PC-9 (cell line): Measurements from ENCODE around the gene COL4A6. TPM values are rescaled to one million over a fixed set of nuclear protein-coding genes. Genes with fewer than 3 reads are reported as not detected.
A peak's percentile ranks its signal among the peaks of the same experiment; 100 is the strongest.

ENCODE experiments used
- BruUV-seq: library from RNA; stranded (reverse); fragments of 400-500 nt; replicated peaks from 2 replicates; lab custom pipeline; 2021; lab: Mats Ljungman, UMichigan
- CTCF ChIA-PET: fragments of 300-600 bp; sonication (Branson Sonifier 250); formaldehyde crosslinking; loops from one replicate; lab custom pipeline; 2022; ENCODE audit warnings: antibody characterized with exemption; lab: Charles Lee
- POLR2A ChIA-PET: fragments of 300-600 bp; sonication (Branson Sonifier 250); formaldehyde crosslinking; loops from one replicate; lab custom pipeline; 2022; ENCODE audit warnings: antibody characterized with exemption; ENCODE audit not compliant: unreplicated experiment; lab: Charles Lee
- DNase-seq, 2 experiments: peaks; one replicate each; pipeline versions ENCODE4 v3.0.0 to v3.0.0-alpha.2; 2015 to 2022; ENCODE audit warnings: mixed read lengths in 1 of 2
- H2AFZ ChIP-seq: fragments of 200-600 bp; sonication (generic); 2 replicates; pipeline ENCODE4 v1.8.1; 2017; ENCODE audit warnings: antibody characterized with exemption
- H3F3A ChIP-seq: fragments of 200-600 bp; sonication (generic); 2 replicates; pipeline ENCODE4 v1.8.1; 2017; ENCODE audit warnings: antibody characterized with exemption, mild to moderate bottlenecking, low read depth; ENCODE audit not compliant: insufficient read depth
- H3K27ac ChIP-seq: fragments of 200-600 bp; sonication (generic); 2 replicates; pipeline ENCODE4 v1.6.1; 2016; ENCODE audit warnings: mixed run types
- H3K27me3 ChIP-seq: fragments of 200-600 bp; sonication (generic); 2 replicates; pipeline ENCODE4 v1.6.1; 2016; ENCODE audit warnings: low read depth, mixed run types; ENCODE audit not compliant: insufficient read depth
- H3K36me3 ChIP-seq: fragments of 200-600 bp; sonication (generic); 2 replicates; pipeline ENCODE4 v1.6.1; 2016; ENCODE audit warnings: low read depth, mixed run types
- H3K4me1 ChIP-seq: fragments of 200-600 bp; sonication (generic); replicated peaks from 2 replicates; pipeline ENCODE4 v1.6.1; 2016; ENCODE audit warnings: mixed run types; ENCODE audit not compliant: insufficient read depth
- H3K4me2 ChIP-seq: fragments of 200-600 bp; sonication (generic); 2 replicates; pipeline ENCODE4 v1.6.1; 2017; ENCODE audit warnings: mixed run types
- H3K4me3 ChIP-seq: fragments of 200-600 bp; sonication (generic); 2 replicates; pipeline ENCODE4 v1.6.1; 2016; ENCODE audit warnings: mixed run types
- H3K79me2 ChIP-seq: fragments of 200-600 bp; sonication (generic); 2 replicates; pipeline ENCODE4 v1.6.1; 2017; ENCODE audit warnings: low read depth, mixed run types
- H3K9me2 ChIP-seq: fragments of 200-600 bp; sonication (generic); 2 replicates; pipeline ENCODE4 v1.8.1; 2017; ENCODE audit warnings: mild to moderate bottlenecking; ENCODE audit not compliant: insufficient read depth
- H3K9me3 ChIP-seq: fragments of 200-600 bp; sonication (generic); 2 replicates; pipeline ENCODE4 v1.8.1; 2016; ENCODE audit warnings: low read depth; ENCODE audit not compliant: insufficient read depth
- H4K20me1 ChIP-seq: fragments of 200-600 bp; sonication (generic); 2 replicates; pipeline ENCODE4 v1.8.1; 2017; ENCODE audit not compliant: insufficient read depth
- CTCF ChIP-seq: fragments of 200-600 bp; sonication (generic); conservative IDR thresholded peaks from 2 replicates; pipeline ENCODE4 v1.6.1; 2017; ENCODE audit warnings: mixed run types, antibody characterized with exemption, mild to moderate bottlenecking, moderate library complexity
- EZH2 ChIP-seq: fragments of 200-600 bp; sonication (generic); IDR thresholded peaks from 2 replicates; pipeline ENCODE4 v1.8.0; 2017; ENCODE audit warnings: antibody characterized with exemption, low read depth
- intact Hi-C: fragments of 100-400 bp; cut with micrococcal nuclease; formaldehyde crosslinking; loops from one replicate; pipeline ENCODE4 v1.10.0; 2022; ENCODE audit not compliant: unreplicated experiment
- total RNA-seq: library from RNA; stranded (reverse); gene quantifications from 2 replicates; pipeline ENCODE4 v1.2.3, GENCODE V29; 2021

COL4A6 gene
- total RNA-seq, 1 experiment from 2014 or later = 15.5 TPM

GRCh38 chrX:108186811-108187210 is 251.4 kb downstream of the COL4A6 start:
- CTCF ChIA-PET = no interaction called here
- Histone ChIP-seq H3K9me3 (no peaks in the 10 kb centered on the region), H3K36me3 (no peaks in the 10 kb centered on the region), H3K4me3 (no peak overlapping the region), H3K9me2 (no peaks in the 10 kb centered on the region), H3K27ac (0 out of 2 replicates have a peak overlapping the region, but pooled peaks have one; percentile 11), H3F3A (peaks cover 14% of the 10 kb centered on the region; the same call in 1 of the 2 replicates), H2AFZ (no peak overlapping the region), H4K20me1 (no peaks in the 10 kb centered on the region), H3K4me1 (peaks cover 14% of the 10 kb centered on the region; the same call in 1 of the 2 replicates), H3K79me2 (no peaks in the 10 kb centered on the region), H3K27me3 (no peaks in the 10 kb centered on the region), H3K4me2 (peak overlapping the region; percentile 18; the same call in 1 of the 2 replicates)
- TF ChIP-seq EZH2 = no peak
- no peak for TF ChIP-seq CTCF
- no TSS peak for BruUV-seq
- DNase-seq = peak; percentile 41 to 87
- intact Hi-C loops = loop anchor here (2.0 kb wide), 1 partner anchor 96 kb away; the partner anchor contains the start of genes ATG4A and PSMD10
- POLR2A ChIA-PET = no interaction called here

- intact Hi-C loops = no loop called here
- Histone ChIP-seq H3F3A (no peaks in the 10 kb centered on the region), H3K79me2 (no peaks in the 10 kb centered on the region), H3K4me3 (no peak overlapping the region), H2AFZ (no peak overlapping the region), H3K36me3 (no peaks in the 10 kb centered on the region), H3K27ac (no peak overlapping the region), H3K4me1 (no peaks in the 10 kb centered on the region), H3K9me2 (no peaks in the 10 kb centered on the region), H3K27me3 (no peaks in the 10 kb centered on the region), H3K9me3 (no peaks in the 10 kb centered on the region), H3K4me2 (no peak overlapping the region), H4K20me1 (no peaks in the 10 kb centered on the region)
- CTCF ChIA-PET = no interaction called here
- POLR2A ChIA-PET = no interaction called here
- no peak for DNase-seq
- no TSS peak for BruUV-seq
- TF ChIP-seq CTCF (no peak), EZH2 (no peak)
Measured at GRCh38 chrX:108178143-108178498, 260.1 kb downstream of the COL4A6 start.

- Histone ChIP-seq H2AFZ (no peak overlapping the region), H3K27me3 (no peaks in the 10 kb centered on the region), H3K36me3 (no peaks in the 10 kb centered on the region), H3K4me1 (no peaks in the 10 kb centered on the region), H3K27ac (no peak overlapping the region), H3F3A (no peaks in the 10 kb centered on the region), H3K79me2 (no peaks in the 10 kb centered on the region), H3K9me2 (no peaks in the 10 kb centered on the region), H3K4me2 (no peak overlapping the region), H4K20me1 (no peaks in the 10 kb centered on the region), H3K4me3 (no peak overlapping the region), H3K9me3 (no peaks in the 10 kb centered on the region)
- BruUV-seq = no TSS peak
- CTCF ChIA-PET = interaction anchor here (0.5 kb wide), 1 partner anchor 358 kb away, joined by 4 read pairs; no protein-coding TSS in a partner anchor
- no peak for DNase-seq
- TF ChIP-seq CTCF (no peak), EZH2 (no peak)
- intact Hi-C loops = no loop called here
- POLR2A ChIA-PET = no interaction called here
Measured at GRCh38 chrX:108177351-108178142, 260.7 kb downstream of the COL4A6 start.
